HK-2 (cell line): ENCODE results near the gene MAN2B2.
"Not testable (repeated sequence)": the region's sequence is repeated elsewhere in the genome, so short reads cannot be mapped to it uniquely, and the experiment has no call there.

ENCODE experiments used
- DNase-seq: peaks from one replicate; pipeline ENCODE4 v3.0.0-alpha.2; 2018; ENCODE audit not compliant: unreplicated experiment

MAN2B2 gene

GRCh38 chr4:6641971-6642320 is 67.0 kb downstream of the MAN2B2 start:
- DNase-seq, result no peak

GRCh38 chr4:6643141-6643847 is 68.3 kb downstream of the MAN2B2 start:
- no peak for DNase-seq

- DNase-seq, result no peak
Observed at GRCh38 chr4:6644792-6645530, 70.0 kb downstream of the MAN2B2 start.

GRCh38 chr4:6647169-6647568 is 72.2 kb downstream of the MAN2B2 start:
- DNase-seq, result no peak

GRCh38 chr4:6647582-6648230 is 72.7 kb downstream of the MAN2B2 start:
- DNase-seq, result no peak

- no peak for DNase-seq
Observed at GRCh38 chr4:6649216-6649615, 74.2 kb downstream of the MAN2B2 start.

GRCh38 chr4:6654211-6654610 is 79.2 kb downstream of the MAN2B2 start:
- not testable (repeated sequence) for DNase-seq

GRCh38 chr4:6655291-6655690 is 80.3 kb downstream of the MAN2B2 start:
- not testable (repeated sequence) for DNase-seq

- DNase-seq, result no peak
Observed at GRCh38 chr4:6655924-6656323, 80.9 kb downstream of the MAN2B2 start.

GRCh38 chr4:6657242-6658208 is 82.5 kb downstream of the MAN2B2 start:
- DNase-seq, result no peak

- no peak for DNase-seq
Observed at GRCh38 chr4:6658209-6658595, 83.2 kb downstream of the MAN2B2 start.

GRCh38 chr4:6658597-6659075 is 83.6 kb downstream of the MAN2B2 start:
- no peak for DNase-seq

GRCh38 chr4:6659897-6660296 is 84.9 kb downstream of the MAN2B2 start:
- no peak for DNase-seq

- no peak for DNase-seq
Observed at GRCh38 chr4:6660430-6660829, 85.4 kb downstream of the MAN2B2 start.

- no peak for DNase-seq
Observed at GRCh38 chr4:6662591-6662990, 87.6 kb downstream of the MAN2B2 start.

GRCh38 chr4:6663596-6664393 is 88.8 kb downstream of the MAN2B2 start:
- no peak for DNase-seq

- DNase-seq, result no peak
Observed at GRCh38 chr4:6665320-6665654, 90.3 kb downstream of the MAN2B2 start.

GRCh38 chr4:6668391-6668790 is 93.4 kb downstream of the MAN2B2 start:
- peak; percentile 55 for DNase-seq

- no peak for DNase-seq
Observed at GRCh38 chr4:6671648-6672047, 96.7 kb downstream of the MAN2B2 start.

GRCh38 chr4:6672131-6672530 is 97.1 kb downstream of the MAN2B2 start:
- no peak for DNase-seq
